Measurements from ENCODE around the gene RAI2.

The RAI2 gene

DNA sequence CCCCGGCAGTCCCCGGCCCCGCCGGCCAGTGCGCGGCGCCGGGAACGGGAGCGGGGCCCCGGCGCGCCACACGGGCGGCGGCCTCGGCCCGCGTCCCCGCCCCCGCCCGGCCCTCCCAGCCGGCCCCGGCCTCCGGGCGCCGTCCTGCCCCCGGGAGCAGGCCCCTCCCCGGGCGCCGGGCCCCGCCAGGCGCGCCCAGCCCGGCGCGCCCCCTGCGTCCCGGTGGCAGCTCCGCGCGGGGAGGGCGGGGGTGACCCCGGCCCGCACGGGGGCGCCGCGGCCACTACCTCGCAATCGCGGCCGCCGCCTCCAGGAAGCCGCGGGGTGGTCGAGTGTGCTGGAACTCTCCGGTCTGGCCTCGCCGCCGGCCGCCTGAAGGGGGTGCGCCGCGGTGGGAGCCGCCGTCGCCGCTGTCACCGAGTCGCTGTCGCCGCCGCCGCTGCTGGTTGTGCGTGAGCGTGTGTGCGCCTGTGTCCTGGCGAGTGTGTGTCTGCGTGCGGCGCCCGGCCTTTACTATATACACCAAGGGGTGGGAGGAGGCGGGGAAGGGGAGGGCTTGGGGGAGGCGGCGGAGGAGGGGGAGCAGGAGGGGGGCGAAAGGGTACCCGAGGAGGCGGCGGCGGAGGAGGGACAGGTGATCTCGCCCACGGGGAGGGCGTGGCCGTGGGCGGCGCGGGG, at the start of gene RAI2:
RAI2 (minus strand) TSS at position 488 of the 678 bp plus-strand sequence. CDS start 59,288 bp downstream, outside the sequence.
- FAIRE-seq = no peak
- no peak for DNase-seq (ENCODE audit: low spot score)

GRCh38 chrX:17888421-17888820, 27.3 kb upstream of the RAI2 start:
- DNase-seq (ENCODE audit: low spot score) (no peak), FAIRE-seq (no peak)

GRCh38 chrX:17882680-17883079, 21.6 kb upstream of the RAI2 start:
- FAIRE-seq (no peak), DNase-seq (ENCODE audit: low spot score) (no peak)

- FAIRE-seq (no peak), DNase-seq (ENCODE audit: low spot score) (no peak)
Observed at GRCh38 chrX:17878028-17878670, 17.1 kb upstream of the RAI2 start.

- DNase-seq (ENCODE audit: low spot score) = no peak
- no peak for FAIRE-seq
Observed at GRCh38 chrX:17876135-17876534, 15.0 kb upstream of the RAI2 start.

DNA sequence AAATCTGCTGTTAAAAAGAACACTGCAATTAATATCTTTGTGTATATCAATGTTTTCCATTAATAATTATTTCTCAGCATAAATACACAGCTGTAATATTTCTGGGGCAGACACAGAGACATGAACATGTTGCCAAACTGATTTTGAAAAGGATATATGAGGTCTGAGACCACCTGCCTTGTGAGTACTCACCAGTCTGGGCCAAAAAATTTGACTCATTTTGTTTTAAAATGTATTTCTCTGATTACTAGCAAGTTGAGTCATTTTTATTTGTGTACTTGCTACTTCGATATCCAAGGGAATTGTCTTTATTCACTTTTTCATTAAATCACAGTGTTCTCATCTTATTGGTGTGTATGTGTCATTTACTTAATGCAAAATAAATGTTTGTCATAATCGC, 8.5 kb upstream of the RAI2 start:
- DNase-seq (ENCODE audit: low spot score) = no peak
- FAIRE-seq = no peak

DNA sequence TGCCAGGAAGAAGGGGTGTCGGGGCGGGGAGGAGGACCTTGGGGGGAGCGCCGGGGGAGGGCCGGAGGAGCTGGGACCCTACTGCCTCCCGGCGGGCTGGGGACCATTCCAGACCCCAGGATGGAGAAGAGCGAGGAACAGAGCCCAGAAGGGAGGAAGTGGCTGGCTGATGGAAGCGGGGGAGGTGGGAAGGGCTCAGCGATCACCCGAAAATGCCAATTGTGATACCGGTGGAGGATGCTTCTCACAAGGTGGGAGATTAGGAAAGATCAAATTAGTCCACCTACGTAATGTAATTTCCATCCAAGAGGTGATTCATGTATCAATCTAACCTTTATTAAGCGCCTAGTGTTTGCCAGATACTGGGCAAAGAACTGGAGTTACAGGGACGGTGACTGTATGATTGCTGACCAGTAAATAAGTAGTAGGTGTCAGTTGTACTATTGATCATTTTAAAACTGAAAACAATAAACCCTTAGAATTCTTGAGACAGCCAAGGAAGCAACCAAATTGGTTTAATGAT, 452 bp upstream of the RAI2 start:
- no peak for DNase-seq (ENCODE audit: low spot score)
- FAIRE-seq = no peak

DNA sequence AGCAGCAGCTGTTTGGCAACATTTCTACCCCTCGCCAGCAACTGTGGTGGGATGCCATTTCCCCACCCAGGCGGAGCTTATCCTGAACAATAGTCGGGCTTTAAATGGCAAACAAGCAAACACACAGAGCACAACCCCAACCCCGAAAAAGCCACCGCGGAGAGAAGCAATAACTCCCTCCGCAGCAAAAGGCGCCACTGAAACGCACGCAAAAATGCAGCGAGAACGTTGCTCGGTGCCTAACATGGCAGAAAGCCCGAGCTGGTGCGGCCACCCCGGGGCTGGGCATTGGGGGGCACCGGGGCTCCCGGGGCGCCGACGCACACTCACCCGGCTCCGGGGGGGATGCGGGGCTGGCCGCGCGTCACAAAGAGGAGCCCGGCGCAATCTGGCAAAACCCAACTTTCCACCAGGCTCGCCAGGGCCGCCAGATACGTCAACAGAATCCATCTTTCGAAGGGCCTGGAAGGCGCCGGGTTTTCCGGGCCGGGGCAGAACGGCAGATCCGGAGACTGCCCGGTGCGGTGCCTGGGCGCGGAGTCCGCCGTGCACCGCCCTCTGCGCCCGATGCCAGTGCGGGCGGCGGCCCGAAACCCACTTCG, 818 bp downstream of the RAI2 start:
- DNase-seq (ENCODE audit: low spot score) (no peak), FAIRE-seq (no peak)

DNA sequence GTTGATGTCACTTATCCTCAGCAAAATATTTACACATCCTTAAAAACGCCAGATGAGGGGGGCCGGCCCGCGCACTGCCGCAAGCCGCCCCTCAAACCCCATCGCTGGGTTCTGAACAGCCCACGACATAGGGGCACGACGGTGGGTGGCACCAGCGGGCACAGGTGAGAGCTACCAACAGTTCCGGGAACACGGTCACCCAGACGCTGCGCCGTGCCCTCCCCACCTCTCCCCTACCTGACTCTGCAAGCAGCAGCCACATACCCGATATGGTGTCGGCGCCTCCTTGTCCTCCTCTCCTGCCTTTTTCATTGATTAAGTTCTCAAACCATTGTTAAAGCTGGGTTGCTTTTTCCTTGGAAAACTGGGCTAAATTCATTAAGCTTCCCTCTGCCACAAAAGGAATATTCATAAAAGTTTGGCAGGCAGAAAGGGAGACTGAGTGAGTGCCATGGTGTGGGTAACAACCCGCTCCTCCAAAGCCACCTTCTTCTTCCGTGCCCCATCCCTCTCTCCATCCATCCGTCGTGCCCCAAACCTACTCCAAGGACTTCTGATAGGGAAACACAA, 1.4 kb downstream of the RAI2 start:
- no peak for DNase-seq (ENCODE audit: low spot score)
- FAIRE-seq = no peak

DNA sequence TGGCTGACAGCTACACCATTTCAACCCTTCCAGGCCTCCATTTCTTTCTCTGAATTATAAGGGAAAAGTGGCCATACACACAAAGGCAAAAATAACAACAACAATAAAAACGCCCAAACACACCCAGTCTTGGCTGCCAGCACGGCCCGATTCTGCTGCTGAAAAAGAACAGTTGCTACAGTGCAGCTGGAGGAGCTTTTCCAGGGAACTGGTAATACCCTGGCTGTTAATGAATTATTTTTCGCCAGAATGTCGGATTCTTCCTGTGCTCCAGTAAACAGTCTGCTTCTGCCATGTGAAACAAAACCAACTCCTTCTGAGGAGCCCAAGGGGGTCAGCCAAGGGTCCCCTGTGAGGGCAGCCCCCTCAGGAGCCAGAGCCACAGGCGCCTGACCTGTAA, 6.6 kb downstream of the RAI2 start:
- FAIRE-seq (no peak), DNase-seq (ENCODE audit: low spot score) (no peak)

GRCh38 chrX:17854069-17854468, 7.0 kb downstream of the RAI2 start:
- no peak for FAIRE-seq
- DNase-seq (ENCODE audit: low spot score) = no peak

DNA sequence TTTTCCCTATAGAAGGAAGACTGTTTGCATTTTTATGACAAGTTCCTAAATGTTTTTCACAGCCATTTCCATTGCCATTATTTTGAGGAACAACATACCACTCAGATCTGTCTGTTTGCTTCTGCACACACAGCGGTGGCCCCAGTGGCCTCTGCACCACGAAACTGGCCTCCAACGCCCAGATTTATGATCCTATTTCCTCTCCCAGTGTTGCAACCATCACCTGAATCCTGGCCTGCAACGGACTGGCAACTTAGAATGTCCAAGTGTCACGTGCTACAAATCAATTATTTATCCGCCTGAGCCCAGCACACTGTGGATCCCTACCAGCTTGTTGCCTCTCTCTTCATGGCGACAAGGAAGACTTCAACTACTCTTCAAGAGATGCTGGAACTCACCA, 9.2 kb downstream of the RAI2 start:
- no peak for DNase-seq (ENCODE audit: low spot score)
- no peak for FAIRE-seq

- FAIRE-seq = no peak
Observed at GRCh38 chrX:17848545-17849265, 12.4 kb downstream of the RAI2 start.

DNA sequence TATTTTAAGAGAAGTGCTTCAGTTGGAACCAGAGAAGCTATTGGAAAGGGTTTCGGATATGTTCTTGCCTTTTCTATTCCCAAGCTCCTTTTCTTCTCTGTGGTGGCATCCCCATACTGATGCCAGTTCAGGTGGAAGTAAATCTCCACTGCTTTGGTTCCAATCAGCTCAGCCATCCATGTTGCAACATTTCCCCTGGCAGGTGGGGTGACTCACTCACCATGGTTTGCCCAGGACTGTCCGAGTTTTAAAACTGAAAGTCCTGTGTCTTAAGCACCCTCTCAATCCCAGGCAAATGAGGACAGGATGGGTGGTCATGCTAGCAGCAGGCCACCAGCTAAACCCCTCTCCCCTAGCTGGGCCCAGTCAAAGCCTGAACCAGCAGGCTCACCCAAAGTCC, 15.1 kb downstream of the RAI2 start:
- FAIRE-seq (no peak), DNase-seq (ENCODE audit: low spot score) (no peak)

More at GRCh38 chrX:17848545-17849265, 12.4 kb downstream of the RAI2 start:
- DNase-seq (ENCODE audit: low spot score) = no peak

DNA sequence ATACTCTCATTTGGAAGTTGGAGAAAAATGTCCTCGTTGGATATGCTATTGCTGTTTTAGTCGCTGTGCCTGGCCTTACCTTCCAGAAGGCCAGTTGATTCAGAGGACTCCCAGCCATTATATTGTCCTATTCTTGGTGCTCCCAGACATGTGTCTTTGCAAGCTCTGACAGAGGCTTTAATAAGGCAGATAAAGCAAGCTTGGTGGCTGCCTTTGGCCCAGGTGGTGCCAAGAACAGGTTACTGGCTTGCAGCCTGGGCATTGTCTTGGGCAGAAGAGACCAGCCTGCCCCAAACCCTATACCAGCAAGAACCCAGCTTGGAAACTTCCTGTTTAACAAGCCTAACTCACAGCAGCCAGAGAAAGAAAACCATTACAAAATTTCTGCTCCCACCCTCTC, 16.9 kb downstream of the RAI2 start:
- no peak for DNase-seq (ENCODE audit: low spot score)
- FAIRE-seq = no peak

DNA sequence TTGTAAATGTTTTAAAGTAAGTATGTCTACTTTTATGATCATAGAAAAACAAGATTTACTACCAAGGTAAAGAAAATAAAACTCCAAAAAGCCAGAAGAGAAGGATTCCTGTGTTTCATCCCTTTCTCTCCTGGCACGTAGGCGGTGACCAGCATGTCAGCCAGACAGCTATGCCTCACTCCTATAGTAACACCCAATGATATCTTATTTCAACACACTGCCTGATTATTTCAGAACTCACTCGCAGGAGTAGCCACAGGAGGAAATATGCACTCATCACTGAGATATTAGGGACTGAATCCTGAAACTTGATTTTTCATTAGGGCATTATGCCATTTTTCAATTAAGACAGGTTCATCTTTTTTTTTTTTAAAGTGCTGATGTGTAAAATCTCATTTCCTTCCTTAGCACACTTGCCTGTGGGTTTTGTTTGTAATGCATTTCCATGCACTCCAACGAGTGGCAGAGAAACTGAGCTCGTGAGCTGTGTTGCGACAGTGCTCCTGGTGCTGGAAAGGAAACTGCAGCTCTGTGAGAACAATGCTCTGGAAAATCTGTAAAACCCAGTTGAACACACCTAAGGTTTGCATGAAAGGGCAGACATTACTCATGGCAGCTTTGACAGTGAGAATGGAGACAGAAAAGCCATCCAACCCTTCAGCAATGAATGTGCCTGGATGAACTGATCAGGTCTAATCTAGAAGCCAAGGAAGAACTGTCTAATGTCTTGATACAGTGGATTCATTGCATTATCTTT, 18.2 kb downstream of the RAI2 start:
- no peak for DNase-seq (ENCODE audit: low spot score)
- no peak for FAIRE-seq

GRCh38 chrX:17839269-17839668, 21.8 kb downstream of the RAI2 start:
- DNase-seq (ENCODE audit: low spot score) (no peak), FAIRE-seq (no peak)

GRCh38 chrX:17836830-17837229, 24.3 kb downstream of the RAI2 start:
- no peak for DNase-seq (ENCODE audit: low spot score)
- FAIRE-seq = no peak

- DNase-seq (ENCODE audit: low spot score) (no peak), FAIRE-seq (no peak)
Observed at GRCh38 chrX:17833954-17834353, 27.1 kb downstream of the RAI2 start.

GRCh38 chrX:17831255-17831654, 29.8 kb downstream of the RAI2 start:
- FAIRE-seq = no peak
- no peak for DNase-seq (ENCODE audit: low spot score)

DNA sequence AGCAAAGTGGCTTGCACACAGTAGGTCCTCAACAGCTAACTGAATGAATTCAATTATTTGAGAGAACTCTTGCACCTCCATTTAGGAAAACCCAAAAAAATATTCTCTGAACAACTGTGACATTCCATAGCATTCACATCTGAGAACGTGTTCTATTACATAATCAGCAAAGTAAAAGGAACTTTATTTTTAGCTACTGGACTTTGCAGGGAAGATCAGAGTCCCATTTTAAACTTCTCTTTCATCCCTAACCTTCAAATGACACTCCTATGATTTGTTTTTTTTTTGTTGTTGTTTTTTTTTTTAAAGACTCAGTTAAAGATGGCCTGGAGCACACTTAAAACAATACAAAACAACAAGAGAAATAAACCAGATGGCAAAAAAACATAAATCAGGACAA, 30.9 kb downstream of the RAI2 start:
- no peak for FAIRE-seq
- DNase-seq (ENCODE audit: low spot score) = no peak
